T-helper 9 cell (primary cell): ENCODE data around the gene DNAJC17.
A peak's percentile ranks its signal among the peaks of the same experiment; 100 is the strongest.

Experiments used
- DNase-seq: peaks from one replicate; pipeline ENCODE4 v3.0.0-alpha.2; 2020

Gene DNAJC17

GRCh38 chr15:40763801-40764628, 43.3 kb downstream of the DNAJC17 start, which contains the start of gene GCHFR:
Gene GCHFR (plus strand): TSS chr15:40764068. CDS start chr15:40764181, 113 bp downstream.
- DNase-seq = peak; percentile 68

- peak; percentile 46 for DNase-seq
Measured at GRCh38 chr15:40762919-40763800, 44.1 kb downstream of the DNAJC17 start.

- no peak for DNase-seq
Measured at GRCh38 chr15:40759961-40760360, 47.3 kb downstream of the DNAJC17 start.

GRCh38 chr15:40756938-40757337, 50.3 kb downstream of the DNAJC17 start:
- DNase-seq = no peak

- no peak for DNase-seq
Measured at GRCh38 chr15:40755812-40756208, 51.5 kb downstream of the DNAJC17 start.

GRCh38 chr15:40754883-40755811, 52.1 kb downstream of the DNAJC17 start, which contains the start of gene RMDN3:
Gene RMDN3 (minus strand): TSS chr15:40755254. CDS start chr15:40754783, 471 bp downstream.
- DNase-seq = peak; percentile 94

GRCh38 chr15:40754574-40754882, 52.7 kb downstream of the DNAJC17 start:
- DNase-seq = peak; percentile 20

GRCh38 chr15:40751745-40752144, 55.5 kb downstream of the DNAJC17 start:
- no peak for DNase-seq

GRCh38 chr15:40750885-40751284, 56.4 kb downstream of the DNAJC17 start:
- DNase-seq = no peak

GRCh38 chr15:40749151-40749630, 58.1 kb downstream of the DNAJC17 start:
- no peak for DNase-seq

- no peak for DNase-seq
Measured at GRCh38 chr15:40747685-40748631, 59.3 kb downstream of the DNAJC17 start.

GRCh38 chr15:40746916-40747418, 60.3 kb downstream of the DNAJC17 start:
- no peak for DNase-seq

- no peak for DNase-seq
Measured at GRCh38 chr15:40744815-40745152, 62.5 kb downstream of the DNAJC17 start.

- DNase-seq = peak; percentile 55
Measured at GRCh38 chr15:40743921-40744814, 63.1 kb downstream of the DNAJC17 start.

- DNase-seq = no peak
Measured at GRCh38 chr15:40743485-40743901, 63.8 kb downstream of the DNAJC17 start.

- no peak for DNase-seq
Measured at GRCh38 chr15:40739854-40740253, 67.4 kb downstream of the DNAJC17 start.

GRCh38 chr15:40739047-40739446, 68.2 kb downstream of the DNAJC17 start:
- DNase-seq = no peak

- DNase-seq = no peak
Measured at GRCh38 chr15:40737048-40737447, 70.2 kb downstream of the DNAJC17 start.

- DNase-seq = no peak
Measured at GRCh38 chr15:40736575-40736974, 70.7 kb downstream of the DNAJC17 start.

GRCh38 chr15:40731034-40731433, 76.2 kb downstream of the DNAJC17 start:
- no peak for DNase-seq
